Activated effector memory CD4-positive, alpha-beta T cell treated with Interleukin-2 at 50 U/mL for 16 hours (primary cell): ENCODE data around the gene EPHX1.
"Not testable (repeated sequence)": the region's sequence is repeated elsewhere in the genome, so short reads cannot be mapped to it uniquely, and the experiment has no call there.

ENCODE experiments used
- DNase-seq: peaks from one replicate; pipeline ENCODE4 v3.0.0-alpha.2; 2020

The EPHX1 gene

GRCh38 chr1:225777583-225778336 lies 32.2 kb upstream of the EPHX1 start, which contains the start of gene SRP9:
TSS of gene SRP9 (plus strand) at chr1:225777826. CDS start at chr1:225777941, 115 bp downstream.
- peak; percentile 99 for DNase-seq

- DNase-seq, result no peak
These were observed 31.6 kb upstream of the EPHX1 start for GRCh38 chr1:225778337-225778669.

- DNase-seq, result not testable (repeated sequence)
These were observed 30.8 kb upstream of the EPHX1 start for GRCh38 chr1:225779165-225779564.

- DNase-seq, result no peak
These were observed 29.8 kb upstream of the EPHX1 start for GRCh38 chr1:225780134-225780533.

GRCh38 chr1:225780630-225781029 lies 29.3 kb upstream of the EPHX1 start:
- DNase-seq, result no peak

- not testable (repeated sequence) for DNase-seq
These were observed 20.8 kb upstream of the EPHX1 start for GRCh38 chr1:225789142-225789541.

- no peak for DNase-seq
These were observed 15.0 kb upstream of the EPHX1 start for GRCh38 chr1:225794954-225795353.

GRCh38 chr1:225796097-225796496 lies 13.8 kb upstream of the EPHX1 start:
- not testable (repeated sequence) for DNase-seq

GRCh38 chr1:225801146-225801545 lies 8.8 kb upstream of the EPHX1 start:
- DNase-seq, result not testable (repeated sequence)

- DNase-seq, result no peak
These were observed 3.7 kb upstream of the EPHX1 start for GRCh38 chr1:225806249-225806648.

- not testable (repeated sequence) for DNase-seq
These were observed 3.2 kb upstream of the EPHX1 start for GRCh38 chr1:225806736-225807135.

GRCh38 chr1:225808136-225808535 lies 1.8 kb upstream of the EPHX1 start:
- DNase-seq, result no peak

- DNase-seq, result not testable (repeated sequence)
These were observed 935 bp downstream of the EPHX1 start for GRCh38 chr1:225810579-225811538.

GRCh38 chr1:225811622-225812487 lies 1.9 kb downstream of the EPHX1 start:
- DNase-seq, result no peak

GRCh38 chr1:225812488-225813213 lies 2.7 kb downstream of the EPHX1 start:
- no peak for DNase-seq

- DNase-seq, result no peak
These were observed 3.5 kb downstream of the EPHX1 start for GRCh38 chr1:225813214-225813964.

- no peak for DNase-seq
These were observed 4.5 kb downstream of the EPHX1 start for GRCh38 chr1:225814381-225814780.

GRCh38 chr1:225815090-225815489 lies 5.2 kb downstream of the EPHX1 start:
- DNase-seq, result not testable (repeated sequence)

GRCh38 chr1:225815526-225816178 lies 5.7 kb downstream of the EPHX1 start:
- DNase-seq, result no peak

- no peak for DNase-seq
These were observed 7.0 kb downstream of the EPHX1 start for GRCh38 chr1:225816643-225817538.
